CD4-positive, alpha-beta T cell treated with Interleukin-21 for 1 hour (primary cell): Measurements from ENCODE around the gene ANKRD6.
"Not testable (repeated sequence)": the region's sequence is repeated elsewhere in the genome, so short reads cannot be mapped to it uniquely, and the experiment has no call there.

Experiments used
- DNase-seq: peaks from one replicate; pipeline ENCODE4 v3.0.0-alpha.2; 2020

The ANKRD6 gene

GRCh38 chr6:89613790-89614189 is 180.8 kb downstream of the ANKRD6 start:
- DNase-seq: no peak

DNA sequence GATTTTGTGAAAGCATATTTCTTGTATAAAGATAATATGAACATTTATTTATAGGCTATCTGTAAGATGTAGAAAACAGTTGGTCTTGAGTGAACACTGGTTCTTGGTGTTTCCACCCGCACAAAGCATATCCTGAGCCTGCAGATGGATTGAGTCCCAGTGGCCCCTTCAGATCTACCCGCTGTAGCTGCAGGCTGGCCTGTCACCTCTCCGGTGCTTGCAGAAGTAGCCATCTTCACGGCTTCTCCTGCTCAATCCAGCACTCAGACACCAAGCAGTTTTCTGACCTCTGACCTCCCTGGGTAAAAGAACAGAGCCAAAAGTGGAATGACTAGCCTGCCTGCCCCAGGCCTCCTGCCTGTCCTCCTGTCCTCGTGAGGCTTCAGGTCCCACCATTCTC is 182.9 kb downstream of the ANKRD6 start:
- DNase-seq: no peak

- DNase-seq: no peak
Observed at GRCh38 chr6:89616531-89616930, 183.6 kb downstream of the ANKRD6 start.

- DNase-seq: no peak
Observed at GRCh38 chr6:89618026-89618425, 185.1 kb downstream of the ANKRD6 start.

- no peak for DNase-seq
Observed at GRCh38 chr6:89619567-89619966, 186.6 kb downstream of the ANKRD6 start.

GRCh38 chr6:89623749-89624148 is 190.8 kb downstream of the ANKRD6 start:
- DNase-seq: no peak

DNA sequence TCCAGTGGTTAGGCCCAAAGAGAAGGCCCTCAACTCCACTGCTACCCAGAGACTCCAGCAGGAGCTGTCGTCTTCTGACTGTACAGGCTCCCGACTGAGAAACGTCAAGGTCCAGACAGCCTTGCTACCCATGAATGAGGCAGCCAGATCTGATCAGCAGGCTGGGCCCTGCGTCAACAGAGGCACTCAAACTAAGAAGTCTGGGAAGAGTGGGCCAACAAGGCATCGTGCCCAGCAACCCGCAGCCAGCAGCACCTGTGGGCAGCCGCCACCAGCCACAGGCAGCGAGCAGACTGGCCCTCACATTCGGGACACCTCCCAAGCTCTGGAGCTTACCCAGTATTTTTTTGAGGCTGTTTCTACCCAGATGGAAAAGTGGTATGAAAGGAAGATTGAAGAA is 197.5 kb downstream of the ANKRD6 start:
- no peak for DNase-seq

GRCh38 chr6:89636412-89636811 is 203.5 kb downstream of the ANKRD6 start:
- DNase-seq: not testable (repeated sequence)

- no peak for DNase-seq
Observed at GRCh38 chr6:89637960-89638319, 205.0 kb downstream of the ANKRD6 start.

GRCh38 chr6:89638320-89639195 is 205.6 kb downstream of the ANKRD6 start, which contains the start of gene LYRM2:
TSS of gene LYRM2 (minus strand) at chr6:89638747. CDS start at chr6:89638716, 31 bp downstream.
- DNase-seq: peak; percentile 90

DNA sequence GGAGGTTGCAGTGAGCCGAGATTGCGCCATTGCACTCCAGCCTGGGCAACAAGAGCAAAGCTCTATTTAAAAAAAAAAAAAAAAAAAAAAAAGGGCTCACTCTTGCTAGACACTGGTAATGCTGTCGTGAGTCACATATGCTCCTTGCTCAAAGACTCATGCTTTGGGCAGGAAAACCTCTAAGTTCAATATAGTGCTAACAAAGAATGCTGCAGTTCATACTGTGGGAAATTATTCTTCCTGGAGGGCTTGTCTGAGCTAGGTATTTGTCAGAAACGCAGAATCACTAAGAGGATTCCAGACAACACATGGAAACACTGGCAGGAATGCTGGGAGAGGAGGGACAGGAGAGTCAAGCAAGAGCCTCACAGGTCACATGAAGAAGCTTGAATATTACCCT is 207.9 kb downstream of the ANKRD6 start:
- DNase-seq: no peak

- not testable (repeated sequence) for DNase-seq
Observed at GRCh38 chr6:89641581-89641980, 208.6 kb downstream of the ANKRD6 start.

DNA sequence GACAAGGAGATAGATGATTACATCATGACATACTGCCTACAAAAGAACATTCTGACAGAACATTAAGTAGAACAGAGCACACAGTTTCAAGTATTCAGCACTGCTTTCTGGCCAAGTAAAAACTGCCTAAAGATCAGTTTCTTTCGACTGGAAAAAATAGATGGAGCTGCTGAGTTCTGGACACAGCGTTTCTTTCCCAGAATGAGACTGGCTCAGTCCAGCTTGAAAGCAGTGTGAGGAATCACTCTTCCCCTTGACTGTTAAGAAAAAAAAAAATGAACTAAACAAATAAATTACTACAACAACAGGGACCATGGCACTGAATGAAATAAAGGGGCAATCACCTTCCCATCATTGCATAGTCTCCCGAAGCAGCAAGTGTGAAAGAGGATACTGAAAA is 210.0 kb downstream of the ANKRD6 start:
- DNase-seq: no peak

GRCh38 chr6:89643406-89643805 is 210.5 kb downstream of the ANKRD6 start:
- no peak for DNase-seq

DNA sequence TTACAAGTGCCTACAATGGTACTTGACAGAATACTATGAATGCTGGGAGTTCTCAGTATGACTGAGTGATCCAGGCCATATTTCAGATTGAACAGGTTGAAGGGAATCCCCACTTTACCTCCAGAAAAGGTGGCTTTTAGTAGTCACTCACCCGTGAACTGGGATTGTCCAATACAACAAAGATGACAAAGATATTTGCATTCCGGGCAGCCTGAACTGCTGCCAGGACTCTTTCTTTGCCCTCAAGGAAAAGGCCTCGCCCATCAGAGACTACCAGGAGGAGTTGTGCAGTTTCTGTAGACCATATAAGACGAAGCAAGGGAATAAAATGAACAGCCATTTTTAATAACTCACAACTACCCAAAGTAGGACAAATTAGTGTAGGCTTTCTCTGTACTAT is 211.9 kb downstream of the ANKRD6 start:
- DNase-seq: no peak

DNA sequence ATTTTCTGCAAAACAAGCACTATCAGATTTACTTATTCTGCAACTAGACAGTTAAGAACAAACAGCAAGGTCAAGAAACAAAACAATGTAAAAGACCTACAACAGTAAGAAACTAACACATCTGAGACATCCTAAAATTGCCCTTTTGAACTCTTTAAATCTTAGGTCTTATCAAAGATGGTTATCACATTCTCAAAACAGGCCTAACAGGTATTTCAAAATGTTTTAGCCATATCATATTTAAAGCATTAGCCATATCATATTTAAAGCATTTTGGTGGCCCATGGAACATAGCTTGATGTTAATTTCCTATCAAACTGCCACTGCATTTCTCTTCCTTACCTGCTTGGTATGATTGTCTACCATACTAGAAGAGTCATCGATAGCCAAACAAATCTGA is 216.7 kb downstream of the ANKRD6 start:
- DNase-seq: no peak

- DNase-seq: no peak
Observed at GRCh38 chr6:89650579-89650978, 217.6 kb downstream of the ANKRD6 start.

DNA sequence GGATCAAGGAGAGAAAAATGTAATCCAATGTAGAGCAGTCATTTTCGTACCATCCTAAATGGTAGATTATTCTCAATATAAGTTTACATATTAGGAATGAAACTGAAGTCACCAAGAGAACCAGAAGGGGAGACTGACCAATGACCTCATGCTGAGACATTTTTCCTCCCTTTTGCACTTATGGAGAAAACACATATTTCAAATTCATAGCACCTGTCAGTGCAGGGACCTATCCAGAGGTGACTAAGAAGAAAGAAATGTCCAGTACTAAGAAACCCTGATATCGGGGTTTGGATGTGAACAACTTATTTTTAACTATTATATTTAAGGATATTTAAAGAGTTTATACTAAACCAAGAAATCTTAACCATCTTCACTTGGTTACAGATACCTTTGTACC is 222.2 kb downstream of the ANKRD6 start:
- DNase-seq: no peak

- no peak for DNase-seq
Observed at GRCh38 chr6:89657445-89658158, 224.7 kb downstream of the ANKRD6 start.

GRCh38 chr6:89660981-89661380 is 228.0 kb downstream of the ANKRD6 start:
- no peak for DNase-seq

- no peak for DNase-seq
Observed at GRCh38 chr6:89661559-89661958, 228.6 kb downstream of the ANKRD6 start.

- no peak for DNase-seq
Observed at GRCh38 chr6:89662659-89663223, 229.8 kb downstream of the ANKRD6 start.

GRCh38 chr6:89667872-89668556 is 235.1 kb downstream of the ANKRD6 start:
- DNase-seq: no peak
